HG03108 (cell line): ENCODE data around the gene PDZRN3.

ENCODE experiments used
- ATAC-seq: cut with Tn5 transposase; IDR thresholded peaks from one replicate; pipeline ENCODE4 v1.9.1; 2021; ENCODE audit warnings: moderate library complexity; ENCODE audit not compliant: unreplicated experiment

Gene PDZRN3

GRCh38 chr3:73623346-73623745, 1.4 kb downstream of the PDZRN3 start:
- no peak for ATAC-seq

- no peak for ATAC-seq
These were observed 2.5 kb downstream of the PDZRN3 start for GRCh38 chr3:73622091-73622805.

- no peak for ATAC-seq
These were observed 3.4 kb downstream of the PDZRN3 start for GRCh38 chr3:73621388-73621787.

- ATAC-seq = no peak
These were observed 6.3 kb downstream of the PDZRN3 start for GRCh38 chr3:73618461-73618860.

GRCh38 chr3:73616056-73616455, 8.7 kb downstream of the PDZRN3 start:
- ATAC-seq = no peak

- ATAC-seq = no peak
These were observed 10.3 kb downstream of the PDZRN3 start for GRCh38 chr3:73614419-73614818.

- no peak for ATAC-seq
These were observed 13.6 kb downstream of the PDZRN3 start for GRCh38 chr3:73611176-73611575.

- ATAC-seq = no peak
These were observed 14.2 kb downstream of the PDZRN3 start for GRCh38 chr3:73610493-73610892.

- no peak for ATAC-seq
These were observed 15.1 kb downstream of the PDZRN3 start for GRCh38 chr3:73609655-73610054.

- no peak for ATAC-seq
These were observed 15.5 kb downstream of the PDZRN3 start for GRCh38 chr3:73609315-73609641.

- no peak for ATAC-seq
These were observed 16.1 kb downstream of the PDZRN3 start for GRCh38 chr3:73608456-73609314.

- ATAC-seq = no peak
These were observed 18.9 kb downstream of the PDZRN3 start for GRCh38 chr3:73605861-73606260.

GRCh38 chr3:73605412-73605811, 19.3 kb downstream of the PDZRN3 start:
- no peak for ATAC-seq

- ATAC-seq = no peak
These were observed 20.3 kb downstream of the PDZRN3 start for GRCh38 chr3:73604451-73604850.

GRCh38 chr3:73603762-73604171, 21.0 kb downstream of the PDZRN3 start:
- ATAC-seq = no peak

- no peak for ATAC-seq
These were observed 22.6 kb downstream of the PDZRN3 start for GRCh38 chr3:73602170-73602569.

- ATAC-seq = no peak
These were observed 23.3 kb downstream of the PDZRN3 start for GRCh38 chr3:73601481-73601880.

GRCh38 chr3:73601011-73601410, 23.7 kb downstream of the PDZRN3 start:
- no peak for ATAC-seq

- ATAC-seq = no peak
These were observed 24.3 kb downstream of the PDZRN3 start for GRCh38 chr3:73600293-73600938.

- no peak for ATAC-seq
These were observed 25.1 kb downstream of the PDZRN3 start for GRCh38 chr3:73599605-73600004.

GRCh38 chr3:73597476-73597875, 27.3 kb downstream of the PDZRN3 start:
- no peak for ATAC-seq
